Astrocyte (in vitro differentiated cells and primary cell): ENCODE measurements around the gene WWP2.

ENCODE experiments used
- CTCF ChIP-seq: IDR thresholded peaks from 2 replicates; pipeline ENCODE4 v1.5.1; 2011; ENCODE audit warnings: low read depth, mild to moderate bottlenecking, inconsistent platforms, low read length, moderate library complexity; ENCODE audit not compliant: insufficient read depth
- EZH2 ChIP-seq: IDR thresholded peaks from 2 replicates; pipeline ENCODE4 v1.6.1; 2012; ENCODE audit warnings: mild to moderate bottlenecking, low read length, inconsistent platforms; ENCODE audit not compliant: insufficient read depth

- TF ChIP-seq CTCF (no peak), EZH2 (no peak)
Measured at GRCh38 chr16:69872888-69873287, 110.8 kb downstream of the WWP2 start.
